ENCODE measurements around the gene FARS2. TPM values are rescaled to one million over a fixed set of nuclear protein-coding genes. Genes with fewer than 3 reads are reported as not detected.

Gene FARS2
- polyA plus RNA-seq, 1 donor from 2014 or later = 11.9 TPM

GRCh38 chr6:5215799-5216198 lies 45.5 kb upstream of the FARS2 start:
- H3K9me3 ChIP-seq (ENCODE audit: low read length) = no peaks in the 10 kb centered on the region
- no peaks in the 10 kb centered on the region for H4K20me1 ChIP-seq (ENCODE audit: insufficient read depth)
- H2AFZ ChIP-seq (ENCODE audit: low read depth, low read length) = no peak overlapping the region
- no peaks in the 10 kb centered on the region for H3K36me3 ChIP-seq (ENCODE audit: insufficient read depth, low read length)
- H3K27ac ChIP-seq (ENCODE audit: low read length) = no peak overlapping the region
- no peak overlapping the region for H3K4me2 ChIP-seq (ENCODE audit: low read length)
- TF ChIP-seq EZH2 (IDR thresholded peaks at IDR 0.05; ENCODE audit: borderline replicate concordance, insufficient read depth, low read length, poor library complexity, severe bottlenecking) (no peak), REST (IDR thresholded peaks at IDR 0.05; ENCODE audit: borderline replicate concordance) (no peak), RAD21 (conservative IDR thresholded peaks at IDR 0.05) (no peak), TAF1 (IDR thresholded peaks at IDR 0.05; ENCODE audit: low read depth) (no peak), MXI1 (conservative IDR thresholded peaks at IDR 0.05; ENCODE audit: poor library complexity, severe bottlenecking) (no peak), EP300 (conservative IDR thresholded peaks at IDR 0.05; ENCODE audit: poor library complexity, severe bottlenecking) (no peak), SMC3 (conservative IDR thresholded peaks at IDR 0.05; ENCODE audit: poor library complexity) (no peak), POLR2AphosphoS5 (IDR thresholded peaks at IDR 0.05) (no peak)
- TF ChIP-seq, protein P1, sequence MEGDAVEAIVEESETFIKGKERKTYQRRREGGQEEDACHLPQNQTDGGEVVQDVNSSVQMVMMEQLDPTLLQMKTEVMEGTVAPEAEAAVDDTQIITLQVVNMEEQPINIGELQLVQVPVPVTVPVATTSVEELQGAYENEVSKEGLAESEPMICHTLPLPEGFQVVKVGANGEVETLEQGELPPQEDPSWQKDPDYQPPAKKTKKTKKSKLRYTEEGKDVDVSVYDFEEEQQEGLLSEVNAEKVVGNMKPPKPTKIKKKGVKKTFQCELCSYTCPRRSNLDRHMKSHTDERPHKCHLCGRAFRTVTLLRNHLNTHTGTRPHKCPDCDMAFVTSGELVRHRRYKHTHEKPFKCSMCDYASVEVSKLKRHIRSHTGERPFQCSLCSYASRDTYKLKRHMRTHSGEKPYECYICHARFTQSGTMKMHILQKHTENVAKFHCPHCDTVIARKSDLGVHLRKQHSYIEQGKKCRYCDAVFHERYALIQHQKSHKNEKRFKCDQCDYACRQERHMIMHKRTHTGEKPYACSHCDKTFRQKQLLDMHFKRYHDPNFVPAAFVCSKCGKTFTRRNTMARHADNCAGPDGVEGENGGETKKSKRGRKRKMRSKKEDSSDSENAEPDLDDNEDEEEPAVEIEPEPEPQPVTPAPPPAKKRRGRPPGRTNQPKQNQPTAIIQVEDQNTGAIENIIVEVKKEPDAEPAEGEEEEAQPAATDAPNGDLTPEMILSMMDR (IDR thresholded peaks at IDR 0.05; ENCODE audit: poor library complexity, severe bottlenecking) = no peak
- H3K9ac ChIP-seq (ENCODE audit: low read length) = no peak overlapping the region
- no peaks in the 10 kb centered on the region for H3K27me3 ChIP-seq (ENCODE audit: insufficient read depth, low read depth, low read length)
- H3K79me2 ChIP-seq (replicated peaks; ENCODE audit: insufficient read depth, low read length) = no peaks in the 10 kb centered on the region
- no peaks in the 10 kb centered on the region for H3K9me2 ChIP-seq (ENCODE audit: insufficient read depth, low read length)
- H3K4me3 ChIP-seq (ENCODE audit: low read length) = no peak overlapping the region
- H3F3A ChIP-seq (ENCODE audit: insufficient read depth, low read length, poor library complexity, severe bottlenecking) = no peaks in the 10 kb centered on the region

DNA sequence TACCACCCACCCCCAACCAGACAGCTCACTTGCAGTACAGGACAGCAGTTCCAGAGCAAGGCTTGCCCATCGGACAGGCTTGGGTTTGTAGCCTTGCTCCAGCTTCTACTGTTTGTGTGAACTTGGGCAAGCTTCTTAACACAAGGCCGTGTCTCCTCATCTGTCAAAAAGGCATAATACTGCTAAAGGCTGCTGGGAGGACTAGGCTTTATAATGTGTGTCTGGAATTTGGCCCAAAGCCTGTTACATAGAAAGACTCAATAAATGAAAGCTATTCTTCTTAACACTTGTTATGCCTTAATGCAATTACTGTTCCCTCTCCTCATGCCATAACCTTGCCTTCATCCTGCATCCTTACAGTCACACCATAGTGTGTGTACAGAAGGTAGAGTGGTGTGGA lies 44.0 kb upstream of the FARS2 start:
- TF ChIP-seq POLR2AphosphoS5 (IDR thresholded peaks at IDR 0.05) (no peak), EZH2 (IDR thresholded peaks at IDR 0.05; ENCODE audit: borderline replicate concordance, insufficient read depth, low read length, poor library complexity, severe bottlenecking) (no peak), EP300 (conservative IDR thresholded peaks at IDR 0.05; ENCODE audit: poor library complexity, severe bottlenecking) (no peak), SMC3 (conservative IDR thresholded peaks at IDR 0.05; ENCODE audit: poor library complexity) (no peak)
- no peaks in the 10 kb centered on the region for H3F3A ChIP-seq (ENCODE audit: insufficient read depth, low read length, poor library complexity, severe bottlenecking)
- H3K27ac ChIP-seq (ENCODE audit: low read length) = no peak overlapping the region
- no peak overlapping the region for H2AFZ ChIP-seq (ENCODE audit: low read depth, low read length)
- no peak overlapping the region for H3K9ac ChIP-seq (ENCODE audit: low read length)
- H3K9me3 ChIP-seq (ENCODE audit: low read length) = no peaks in the 10 kb centered on the region
- no peaks in the 10 kb centered on the region for H3K79me2 ChIP-seq (replicated peaks; ENCODE audit: insufficient read depth, low read length)
- no peak overlapping the region for H3K4me3 ChIP-seq (ENCODE audit: low read length)
- H4K20me1 ChIP-seq (ENCODE audit: insufficient read depth) = no peaks in the 10 kb centered on the region
- H3K36me3 ChIP-seq (ENCODE audit: insufficient read depth, low read length) = no peaks in the 10 kb centered on the region
- H3K4me2 ChIP-seq (ENCODE audit: low read length) = no peak overlapping the region
- no peaks in the 10 kb centered on the region for H3K9me2 ChIP-seq (ENCODE audit: insufficient read depth, low read length)
- H3K27me3 ChIP-seq (ENCODE audit: insufficient read depth, low read depth, low read length) = no peaks in the 10 kb centered on the region
